ENCODE results near the gene RNF151. TPM values are rescaled to one million over a fixed set of nuclear protein-coding genes. Genes with fewer than 3 reads are reported as not detected.

The RNF151 gene
- total and polyA plus RNA-seq, 2 of the 13 experiments (the other 11 are each of a cell fraction or from before 2014, with no cell fraction given) = not detected

DNA sequence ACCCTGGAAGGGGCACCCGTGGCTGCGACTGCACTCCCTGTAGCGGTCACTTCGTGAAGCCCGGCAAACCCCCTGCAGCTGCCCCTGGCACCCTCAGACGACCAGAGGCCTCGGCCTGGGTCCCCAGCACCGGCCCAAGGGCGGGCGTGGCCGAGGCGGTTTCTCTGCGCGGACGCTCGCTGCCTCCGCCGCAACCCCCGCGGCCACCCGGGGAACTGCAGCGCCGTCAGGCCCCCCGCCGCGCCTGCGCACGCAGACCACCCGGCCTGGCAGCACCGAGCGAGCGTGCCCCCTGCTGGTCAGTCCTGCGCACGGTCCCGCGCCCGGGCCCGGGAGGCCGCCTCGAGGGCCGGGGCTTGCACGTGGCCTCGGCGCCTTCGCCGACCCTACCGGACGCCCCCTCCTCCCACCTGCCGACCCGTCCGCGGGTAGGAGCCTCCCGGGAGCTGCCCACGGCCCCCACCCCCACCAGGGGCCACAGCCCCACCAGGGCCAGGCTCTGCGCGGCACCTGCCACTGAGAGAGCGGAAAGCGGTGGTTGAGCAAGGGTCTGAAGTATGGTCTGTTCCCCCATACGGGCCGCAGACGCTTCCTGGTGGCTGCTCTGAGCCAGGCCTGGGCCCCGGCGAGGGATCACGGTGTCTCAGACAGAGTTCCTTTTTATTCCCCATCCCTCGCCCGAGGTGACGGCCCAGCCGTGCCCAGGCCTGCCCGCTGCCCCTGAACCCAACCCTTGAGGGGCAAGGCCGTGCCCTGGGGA, 36.9 kb upstream of the RNF151 start (continued):
- TF ChIP-seq NR1H2 (CRISPR knock-in tag; IDR thresholded peaks at IDR 0.05; ENCODE audit: borderline replicate concordance, low read depth) (no peak), RNF2 (conservative IDR thresholded peaks at IDR 0.05; ENCODE audit: low read depth) (peak; percentile 96), ZBTB38 (CRISPR knock-in tag; IDR thresholded peaks at IDR 0.05) (peak; percentile 96), ZNF343 (CRISPR knock-in tag; IDR thresholded peaks at IDR 0.05) (no peak), PHF21A (CRISPR knock-in tag; IDR thresholded peaks at IDR 0.05) (no peak), ZFAT (CRISPR knock-in tag; conservative IDR thresholded peaks at IDR 0.05) (no peak), RXRB (CRISPR knock-in tag; IDR thresholded peaks at IDR 0.05; ENCODE audit: borderline replicate concordance) (peak; percentile 38; the same call in 1 of the 2 replicates), ZBTB42 (CRISPR knock-in tag; IDR thresholded peaks at IDR 0.05) (no peak), TCF7 (IDR thresholded peaks at IDR 0.05; ENCODE audit: low read depth) (no peak), WIZ (CRISPR knock-in tag; IDR thresholded peaks at IDR 0.05) (peak; percentile 47; the same call in 1 of the 2 replicates), ZNF484 (CRISPR knock-in tag; IDR thresholded peaks at IDR 0.05; ENCODE audit: borderline replicate concordance, low read depth) (no peak), KMT2B (CRISPR knock-in tag; IDR thresholded peaks at IDR 0.05) (no peak), ONECUT2 (CRISPR knock-in tag; IDR thresholded peaks at IDR 0.05) (no peak), ZBTB2 (CRISPR knock-in tag; IDR thresholded peaks at IDR 0.05; ENCODE audit: low read depth) (peak; percentile 76; the same call in 1 of the 2 replicates), GPBP1L1 (CRISPR knock-in tag; IDR thresholded peaks at IDR 0.05) (no peak), SUZ12 (IDR thresholded peaks at IDR 0.05; ENCODE audit: low read depth, low read length) (no peak), ZNF83 (CRISPR knock-in tag; IDR thresholded peaks at IDR 0.05; ENCODE audit: borderline replicate concordance) (no peak), ZNF180 (CRISPR knock-in tag; IDR thresholded peaks at IDR 0.05; ENCODE audit: borderline replicate concordance, low read depth) (no peak), HNF4G (IDR thresholded peaks at IDR 0.05; ENCODE audit: borderline replicate concordance, low read depth, low read length) (no peak), HNF4G (CRISPR knock-in tag; IDR thresholded peaks at IDR 0.05; ENCODE audit: borderline replicate concordance, low read depth) (no peak), MAFK (conservative IDR thresholded peaks at IDR 0.05 in 1 of 2, IDR thresholded peaks at IDR 0.05 in 1 of 2; ENCODE audit: low read length in 2 of 2) (no peak), NRL (CRISPR knock-in tag; IDR thresholded peaks at IDR 0.05; ENCODE audit: borderline replicate concordance) (no peak), ZNF20 (CRISPR knock-in tag; IDR thresholded peaks at IDR 0.05) (no peak), ZIK1 (CRISPR knock-in tag; IDR thresholded peaks at IDR 0.05; ENCODE audit: borderline replicate concordance, low read depth) (peak; percentile 94), ZNF737 (CRISPR knock-in tag; IDR thresholded peaks at IDR 0.05; ENCODE audit: borderline replicate concordance) (no peak)
- TF ChIP-seq, protein P1, sequence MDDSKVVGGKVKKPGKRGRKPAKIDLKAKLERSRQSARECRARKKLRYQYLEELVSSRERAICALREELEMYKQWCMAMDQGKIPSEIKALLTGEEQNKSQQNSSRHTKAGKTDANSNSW (CRISPR knock-in tag; IDR thresholded peaks at IDR 0.05; ENCODE audit: borderline replicate concordance) = peak; percentile 63; the same call in 1 of the 2 replicates
- TF ChIP-seq, protein P2, sequence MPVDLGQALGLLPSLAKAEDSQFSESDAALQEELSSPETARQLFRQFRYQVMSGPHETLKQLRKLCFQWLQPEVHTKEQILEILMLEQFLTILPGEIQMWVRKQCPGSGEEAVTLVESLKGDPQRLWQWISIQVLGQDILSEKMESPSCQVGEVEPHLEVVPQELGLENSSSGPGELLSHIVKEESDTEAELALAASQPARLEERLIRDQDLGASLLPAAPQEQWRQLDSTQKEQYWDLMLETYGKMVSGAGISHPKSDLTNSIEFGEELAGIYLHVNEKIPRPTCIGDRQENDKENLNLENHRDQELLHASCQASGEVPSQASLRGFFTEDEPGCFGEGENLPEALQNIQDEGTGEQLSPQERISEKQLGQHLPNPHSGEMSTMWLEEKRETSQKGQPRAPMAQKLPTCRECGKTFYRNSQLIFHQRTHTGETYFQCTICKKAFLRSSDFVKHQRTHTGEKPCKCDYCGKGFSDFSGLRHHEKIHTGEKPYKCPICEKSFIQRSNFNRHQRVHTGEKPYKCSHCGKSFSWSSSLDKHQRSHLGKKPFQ (CRISPR knock-in tag; IDR thresholded peaks at IDR 0.05; ENCODE audit: insufficient replicate concordance) = no peak

All from HepG2 (cell line).